Spinal cord (tissue), 10 donors: ENCODE results near the gene EDARADD. TPM values are rescaled to one million over a fixed set of nuclear protein-coding genes. Genes with fewer than 3 reads are reported as not detected.
"Not testable (repeated sequence)": the region's sequence is repeated elsewhere in the genome, so short reads cannot be mapped to it uniquely, and the experiment has no call there.

Experiments
- DNase-seq, 6 donors: peaks; one replicate each; pipeline versions ENCODE4 v3.0.0 to v3.0.0-alpha.2; 2013 to 2015; ENCODE audit warnings: low spot score in 6 of 6, low read depth in 4 of 6
- H3K27ac ChIP-seq: one replicate; pipeline ENCODE4 v1.5.1; 2013; ENCODE audit warnings: low read depth, low read length, control low read depth
- H3K27me3 ChIP-seq: one replicate; pipeline ENCODE4 v1.6.1; 2013; ENCODE audit warnings: low read length; ENCODE audit not compliant: control insufficient read depth, insufficient read depth
- H3K36me3 ChIP-seq: one replicate; pipeline ENCODE4 v1.6.1; 2013; ENCODE audit warnings: low read length; ENCODE audit not compliant: control insufficient read depth, insufficient read depth
- H3K4me1 ChIP-seq: one replicate; pipeline ENCODE4 v1.6.1; 2013; ENCODE audit warnings: low read length; ENCODE audit not compliant: control insufficient read depth, insufficient read depth
- H3K4me3 ChIP-seq: one replicate; pipeline ENCODE4 v1.5.1; 2013; ENCODE audit warnings: low read depth, low read length, control low read depth
- H3K9me3 ChIP-seq: one replicate; pipeline ENCODE4 v1.6.1; 2013; ENCODE audit warnings: low read length; ENCODE audit not compliant: control insufficient read depth, insufficient read depth
- WGBS: methylation state at CpG from one replicate; pipeline ENCODE4 v1.1.5; 2013; ENCODE audit warnings: missing lambda C conversion rate; ENCODE audit not compliant: insufficient coverage; 5-methylcytosine and 5-hydroxymethylcytosine counted together
- long read RNA-seq, 4 donors: transcript quantifications; one replicate each; lab custom pipeline, GENCODE V29; 2026
- polyA plus RNA-seq, 2 donors: library from polyadenylated mRNA; unstranded; fragments of 120-200 nt; gene quantifications; one replicate each; pipeline ENCODE4 v1.2.1, GENCODE V29; 2013; ENCODE audit not compliant: insufficient read length in 2 of 2
- total RNA-seq, 2 donors: library from RNA; depleted of rRNA in 1 of 2; stranded (reverse); fragments of 120-200 nt in 1 of 2; fragments of >200 nt in 1 of 2; gene quantifications; one replicate each; pipeline versions ENCODE4 v1.2.3 to v1.2.4, GENCODE V29; 2013 to 2014
- donor health status: healthy.

EDARADD gene
- total RNA-seq: 1 to 10 TPM in 1 of 2 donors, under 1 TPM in 1; 0.89 to 1.4 TPM
- polyA plus RNA-seq: 1 to 10 TPM; 1.4 to 2.1 TPM
- long read RNA-seq, donor 1, partial matches to known transcripts: 0 of 1 reads
- long read RNA-seq, donor 1, other reads (novel, unspliced or antisense): 0 of 1 reads
- long read RNA-seq, donor 2: 0 reads
- long read RNA-seq, donor 3: 0 reads
- long read RNA-seq, donor 4, partial matches to known transcripts: 0 of 1 reads
- long read RNA-seq, donor 4, other reads (novel, unspliced or antisense): 0 of 1 reads

DNA sequence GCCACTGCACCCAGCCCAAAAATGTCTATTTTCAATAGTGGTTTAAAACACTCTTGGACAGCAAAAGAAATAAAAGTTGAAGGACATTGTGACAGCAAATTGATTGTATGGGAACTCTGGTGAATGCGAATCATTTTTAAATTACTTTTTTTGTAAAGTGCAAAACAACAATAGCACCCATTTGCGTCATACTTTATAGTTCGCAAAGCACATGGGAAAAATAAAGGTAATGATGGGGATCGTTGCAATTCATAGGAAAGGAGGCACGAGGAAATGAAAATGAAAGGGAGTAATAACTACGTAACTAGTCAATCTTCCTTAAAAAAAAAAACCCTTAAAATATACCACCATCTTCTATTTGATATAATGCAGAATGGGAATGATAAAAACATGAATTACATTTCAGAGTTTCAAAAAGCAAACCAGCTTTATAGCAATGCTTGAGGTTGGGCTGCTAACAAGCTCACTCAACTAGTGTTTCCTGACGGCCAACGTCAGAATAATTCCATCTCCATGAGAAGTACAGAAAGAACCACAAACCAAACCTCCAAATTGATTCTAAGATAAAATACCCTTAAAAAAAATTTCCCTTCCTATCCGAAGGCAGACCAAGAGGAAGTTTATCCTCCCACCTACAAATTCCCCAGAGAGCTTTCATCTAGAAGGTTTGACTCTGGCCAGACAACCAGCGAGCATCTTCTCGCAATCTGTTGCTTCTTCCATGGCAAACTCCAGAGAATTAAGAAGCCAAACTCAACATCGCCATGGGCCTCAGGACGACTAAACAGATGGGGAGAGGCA is at the start of gene EDARADD:
EDARADD (plus strand) TSS at position 606 of the 801 bp plus-strand sequence; CDS start at position 765, 159 bp downstream.
- no peak within 1 kb of the TSS for H3K27ac ChIP-seq
- WGBS: 85% methylated on average over 5 of the region's 13 CpGs
- DNase-seq: no peak
- H3K4me3 ChIP-seq: peak within 1 kb of the TSS; percentile 59
- no peaks in the 10 kb centered on the region for H3K9me3 ChIP-seq
- H3K36me3 ChIP-seq: no peaks in the 10 kb centered on the region
- H3K27me3 ChIP-seq: peaks cover 24% of the 10 kb centered on the region
- peaks cover 3% of the 10 kb centered on the region for H3K4me1 ChIP-seq

DNA sequence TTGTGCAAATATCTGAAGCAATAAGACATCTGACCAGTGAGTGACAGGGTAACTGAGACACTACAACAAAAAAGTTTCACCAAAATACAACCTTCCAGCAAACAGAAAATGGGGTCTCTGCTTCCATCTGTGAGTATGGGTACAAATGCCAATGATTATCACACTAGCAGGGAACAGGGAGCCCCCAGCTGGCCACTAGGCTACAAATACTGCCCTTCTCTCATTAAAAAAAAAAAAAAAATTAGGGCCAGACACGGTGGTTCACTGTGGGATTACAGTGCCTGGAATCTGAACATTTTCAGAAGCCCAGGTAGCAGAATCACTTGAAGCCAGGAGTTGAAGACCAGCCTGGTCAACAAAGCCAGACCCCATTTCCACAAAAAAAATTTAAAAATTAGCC is 48.4 kb upstream of the EDARADD start:
- no peak for DNase-seq
- H3K27me3 ChIP-seq: no peaks in the 10 kb centered on the region
- H3K27ac ChIP-seq: no peak overlapping the region
- H3K4me3 ChIP-seq: no peak overlapping the region
- H3K9me3 ChIP-seq: no peaks in the 10 kb centered on the region
- H3K4me1 ChIP-seq: no peaks in the 10 kb centered on the region
- 14% methylated on average over 1 of the region's 1 CpG for WGBS
- H3K36me3 ChIP-seq: no peaks in the 10 kb centered on the region

DNA sequence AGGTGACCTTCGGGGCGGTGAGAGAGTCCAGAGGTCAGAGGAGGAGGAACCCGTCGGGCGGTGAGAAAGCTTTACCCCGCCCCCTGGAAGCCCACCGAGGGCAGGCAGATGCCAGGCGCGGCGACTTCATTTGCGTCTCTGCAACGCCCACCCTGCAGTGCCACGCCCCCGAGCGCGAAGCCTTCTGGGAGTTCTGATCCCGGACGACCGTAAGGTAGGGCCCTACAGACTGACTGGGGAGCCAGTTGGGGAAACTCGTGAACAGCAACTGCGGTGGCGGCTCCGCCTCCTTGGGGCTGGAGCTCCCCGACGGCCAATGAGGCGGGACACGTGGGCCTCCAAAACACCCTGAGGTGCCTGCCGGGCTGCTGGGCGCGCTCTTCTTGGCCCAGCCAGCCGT is 46.0 kb upstream of the EDARADD start:
- H3K9me3 ChIP-seq: no peaks in the 10 kb centered on the region
- WGBS: 95% methylated on average over 31 of the region's 31 CpGs

DNA sequence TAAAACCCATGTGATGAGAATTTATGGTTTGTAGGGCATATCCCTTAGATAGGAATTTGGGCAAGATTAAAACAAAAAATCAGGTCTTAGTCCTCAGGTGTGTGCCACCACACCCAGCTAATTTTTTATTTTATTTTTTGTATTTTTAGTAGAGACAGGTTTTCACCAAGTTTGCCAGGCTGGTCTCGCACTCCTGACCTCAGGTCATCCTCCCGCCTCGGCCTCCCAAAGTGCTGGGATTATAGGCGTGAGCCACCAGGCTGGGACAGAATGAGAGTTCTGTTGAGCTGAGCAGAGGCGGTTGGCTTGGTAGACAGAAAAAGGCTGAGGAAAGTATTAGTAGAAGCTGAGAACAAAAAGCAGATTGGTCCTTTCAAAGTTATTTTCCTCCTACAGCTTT is 43.8 kb upstream of the EDARADD start:
- Histone ChIP-seq H3K4me3 (no peak overlapping the region), H3K4me1 (no peaks in the 10 kb centered on the region), H3K36me3 (no peaks in the 10 kb centered on the region), H3K27me3 (no peaks in the 10 kb centered on the region), H3K9me3 (no peaks in the 10 kb centered on the region), H3K27ac (no peak overlapping the region)
- 71% methylated on average over 4 of the region's 5 CpGs for WGBS
- DNase-seq: no peak

More for the DNA sequence above, 46.0 kb upstream of the EDARADD start:
- Histone ChIP-seq H3K4me1 (no peaks in the 10 kb centered on the region), H3K4me3 (no peak overlapping the region), H3K27ac (no peak overlapping the region), H3K36me3 (no peaks in the 10 kb centered on the region), H3K27me3 (no peaks in the 10 kb centered on the region)
- no peak for DNase-seq

DNA sequence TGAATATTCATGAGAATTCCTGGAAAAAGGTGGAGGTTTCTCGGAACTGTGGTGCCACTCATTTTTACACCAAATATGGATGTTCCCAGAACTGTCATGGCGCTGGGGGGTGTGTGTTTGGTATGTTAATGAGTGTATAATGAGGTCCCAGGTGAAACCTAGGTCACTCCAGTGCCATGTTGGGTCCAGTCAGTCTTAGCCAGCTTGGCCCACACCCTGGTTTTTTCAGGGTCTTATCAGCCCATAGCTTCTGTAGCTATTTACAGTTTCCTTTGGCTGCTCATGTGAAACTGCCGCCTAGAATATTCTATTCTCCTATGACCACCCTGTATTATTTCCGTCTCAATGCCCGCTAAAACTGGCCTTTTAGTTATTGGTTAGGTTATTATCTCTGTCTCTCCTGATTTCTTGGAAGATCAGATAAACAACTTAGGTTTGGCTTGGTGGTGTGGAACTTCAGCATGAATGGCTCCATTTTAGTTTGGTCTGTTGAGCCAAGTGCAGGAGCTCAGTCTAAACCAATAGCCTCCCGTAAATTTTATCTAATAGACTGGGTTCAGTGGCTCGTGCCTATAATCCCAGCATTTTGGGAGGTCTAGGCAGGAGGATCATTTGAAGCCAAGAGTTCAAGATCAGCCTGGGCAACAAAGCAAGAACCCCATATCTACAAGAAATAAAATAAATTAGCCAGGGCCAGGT is 42.1 kb upstream of the EDARADD start:
- no peaks in the 10 kb centered on the region for H3K4me1 ChIP-seq
- DNase-seq: no peak
- H3K9me3 ChIP-seq: no peaks in the 10 kb centered on the region
- WGBS: no CpG with 5 or more reads among the region's 7 CpGs
- H3K4me3 ChIP-seq: no peak overlapping the region
- H3K36me3 ChIP-seq: no peaks in the 10 kb centered on the region
- no peak overlapping the region for H3K27ac ChIP-seq
- no peaks in the 10 kb centered on the region for H3K27me3 ChIP-seq

DNA sequence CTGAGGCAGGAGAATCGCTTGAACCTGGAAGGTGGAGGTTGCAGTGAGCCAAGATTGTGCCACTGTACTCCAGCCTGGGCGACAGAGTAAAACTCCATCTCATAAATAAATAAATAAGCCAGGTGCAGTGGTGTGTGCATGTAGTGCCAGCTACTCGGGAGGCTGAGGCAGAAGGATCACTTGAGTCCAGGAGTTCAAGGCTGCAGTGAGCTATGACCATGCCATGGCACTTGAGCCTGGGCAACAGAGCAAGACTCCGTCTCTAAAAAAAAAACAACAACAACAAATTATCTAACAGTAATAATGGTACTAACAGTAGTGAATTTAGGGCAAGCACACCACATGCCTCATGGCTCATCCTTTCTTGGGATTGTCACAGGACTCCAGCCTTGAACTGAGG is 41.3 kb upstream of the EDARADD start:
- not testable (repeated sequence) for H3K4me3 ChIP-seq, H3K27me3 ChIP-seq, H3K27ac ChIP-seq, H3K4me1 ChIP-seq, DNase-seq, H3K9me3 ChIP-seq, H3K36me3 ChIP-seq
- 100% methylated on average over 1 of the region's 4 CpGs for WGBS

DNA sequence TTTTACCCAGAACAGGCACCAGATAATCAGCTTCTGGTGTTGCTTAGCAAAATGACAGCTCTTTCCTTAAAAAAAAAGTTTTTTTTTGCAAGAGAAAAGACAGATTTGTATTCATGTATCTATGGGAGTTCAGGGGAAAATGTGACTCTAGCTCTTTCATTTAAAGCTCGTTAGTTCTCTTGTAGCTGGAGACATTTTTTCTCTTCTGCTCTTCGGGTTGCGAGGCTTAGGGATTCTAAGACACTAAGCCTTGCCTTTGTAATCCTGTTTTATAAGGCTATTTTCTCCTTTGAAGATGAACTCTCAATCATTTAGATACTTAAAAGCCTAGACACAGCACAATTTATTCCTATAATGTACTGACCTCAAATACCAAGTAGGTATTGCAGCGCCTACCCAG is 40.3 kb upstream of the EDARADD start:
- H3K9me3 ChIP-seq: peaks cover 2% of the 10 kb centered on the region
- no peaks in the 10 kb centered on the region for H3K27me3 ChIP-seq
- no peaks in the 10 kb centered on the region for H3K4me1 ChIP-seq
- DNase-seq: peak in 4 of 6 donors; percentile 5 to 34 (median 8)
- 43% methylated on average over 2 of the region's 4 CpGs for WGBS
- H3K4me3 ChIP-seq: no peak overlapping the region
- no peak overlapping the region for H3K27ac ChIP-seq
- H3K36me3 ChIP-seq: no peaks in the 10 kb centered on the region

DNA sequence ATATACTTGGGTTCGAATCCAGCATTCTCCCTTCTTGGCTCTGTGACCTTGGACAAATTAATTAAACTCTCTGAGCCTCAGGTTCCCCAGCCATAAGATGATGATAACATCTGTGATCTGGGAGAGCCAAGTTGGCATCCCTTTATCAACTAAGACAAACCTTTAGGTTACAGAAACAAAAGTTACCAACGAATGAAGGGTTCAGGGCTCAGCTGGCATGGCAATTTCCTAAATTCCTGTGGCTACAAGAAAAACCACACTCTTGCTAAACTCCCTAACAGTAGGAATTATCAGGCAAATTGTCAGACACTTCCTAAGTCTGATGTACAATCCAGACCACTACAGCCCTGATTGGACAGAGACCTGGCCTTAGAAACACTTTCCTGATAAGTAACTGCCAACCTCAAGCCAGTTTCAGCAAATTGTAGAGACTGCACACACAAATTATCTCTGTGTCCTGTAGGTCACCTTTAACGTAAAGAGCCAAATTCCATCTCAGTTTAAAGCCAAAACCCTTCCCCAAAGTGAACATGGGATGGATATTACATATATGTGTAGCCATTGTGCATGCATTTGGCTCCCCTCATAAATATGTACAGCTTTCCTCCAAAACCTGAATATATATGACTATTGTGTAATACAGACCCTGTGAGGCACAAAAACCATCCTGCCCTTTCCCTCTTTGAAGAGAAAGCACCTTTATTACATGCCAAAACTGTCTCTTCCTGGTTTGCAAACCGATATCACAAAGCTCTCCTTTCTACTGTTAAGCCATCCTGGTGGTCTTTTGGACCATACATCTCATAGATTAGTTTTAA is 39.5 kb upstream of the EDARADD start:
- Histone ChIP-seq H3K4me1 (no peaks in the 10 kb centered on the region), H3K9me3 (peaks cover 2% of the 10 kb centered on the region)
- WGBS: 45% methylated on average over 1 of the region's 4 CpGs

DNA sequence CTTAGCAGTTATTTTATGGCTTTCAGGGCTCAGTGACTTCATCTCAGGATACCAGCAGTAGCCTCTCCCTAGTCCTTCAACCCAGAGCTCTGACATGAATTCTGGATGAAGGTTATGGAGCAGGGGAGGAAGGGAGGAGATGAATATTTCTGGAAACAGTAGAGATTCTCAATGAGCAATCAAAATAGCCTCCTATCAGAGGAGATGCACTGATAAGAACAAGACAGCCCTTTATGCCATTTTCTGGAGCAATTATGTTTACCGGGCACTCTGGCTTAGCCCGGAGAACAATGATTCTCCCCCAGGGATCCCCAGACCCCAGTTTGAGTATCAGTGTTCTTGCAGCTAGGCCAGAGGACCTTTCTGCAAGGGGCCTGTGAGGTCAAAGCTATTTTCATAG is 37.9 kb upstream of the EDARADD start:
- WGBS: 67% methylated on average over 1 of the region's 2 CpGs
- H3K9me3 ChIP-seq: peaks cover 2% of the 10 kb centered on the region
- DNase-seq: no peak
- no peak overlapping the region for H3K27ac ChIP-seq
- H3K4me1 ChIP-seq: no peaks in the 10 kb centered on the region
- H3K27me3 ChIP-seq: no peaks in the 10 kb centered on the region
- no peak overlapping the region for H3K4me3 ChIP-seq
- H3K36me3 ChIP-seq: no peaks in the 10 kb centered on the region

More for the DNA sequence above, 39.5 kb upstream of the EDARADD start:
- Histone ChIP-seq H3K36me3 (no peaks in the 10 kb centered on the region), H3K27me3 (no peaks in the 10 kb centered on the region), H3K4me3 (no peak overlapping the region), H3K27ac (no peak overlapping the region)
- DNase-seq: no peak
